ENCODE measurements around the gene SLC35B2.

GRCh38 chr6:44250718-44251123 is 6.6 kb downstream of the SLC35B2 start:
- TF ChIP-seq POLR2AphosphoS5 (IDR thresholded peaks at IDR 0.05; ENCODE audit: low read depth, low read length) (peak; percentile 17), TAF1 (IDR thresholded peaks at IDR 0.05; ENCODE audit: borderline replicate concordance, insufficient read depth, low read length) (no peak)

All from PFSK-1 (cell line).